HG02571 (cell line): ENCODE measurements around the gene TENM3.

Experiments
- ATAC-seq: cut with Tn5 transposase; IDR thresholded peaks from one replicate; pipeline ENCODE4 v1.9.1; 2021; ENCODE audit warnings: mild to moderate bottlenecking, moderate library complexity; ENCODE audit not compliant: unreplicated experiment

The TENM3 gene

DNA sequence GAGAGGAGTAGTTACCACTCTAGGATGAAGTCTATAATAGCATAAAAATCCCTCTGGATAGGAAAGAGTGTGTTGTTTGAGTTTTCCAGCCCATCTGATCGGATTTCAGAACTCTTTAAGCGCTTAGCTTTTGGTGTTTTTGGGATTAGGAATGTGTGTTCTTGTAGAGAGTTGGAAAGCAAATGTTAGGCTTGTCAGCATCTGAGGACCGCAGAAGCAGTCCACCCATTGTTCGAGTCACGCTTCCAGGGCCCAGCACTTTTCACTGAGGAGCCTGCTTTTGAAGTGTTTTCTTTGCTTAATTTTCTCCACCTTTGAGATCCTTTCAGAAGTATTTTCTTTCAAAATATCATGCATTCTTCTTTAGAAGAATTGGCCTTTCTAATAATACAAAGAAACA, 306.2 kb downstream of the TENM3 start:
- ATAC-seq = no peak

DNA sequence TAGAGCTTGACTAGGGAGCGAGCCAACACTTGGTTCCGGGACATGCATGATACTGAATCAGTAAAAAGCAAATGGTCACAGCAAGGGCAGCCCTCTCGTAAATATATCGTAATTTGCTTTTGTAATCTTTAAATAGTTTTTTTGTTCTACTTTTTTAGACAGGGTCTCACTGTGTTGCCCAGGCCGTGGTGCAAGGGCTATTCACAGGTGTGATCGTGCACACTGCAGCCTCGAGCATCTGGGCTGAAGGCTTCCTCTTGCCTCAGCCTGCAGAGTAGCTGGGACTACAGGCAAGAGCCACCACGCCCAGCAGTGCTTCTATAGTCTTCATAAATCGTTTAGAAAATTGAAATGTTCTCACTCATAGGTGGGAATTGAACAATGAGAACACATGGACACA, 309.7 kb downstream of the TENM3 start:
- no peak for ATAC-seq

DNA sequence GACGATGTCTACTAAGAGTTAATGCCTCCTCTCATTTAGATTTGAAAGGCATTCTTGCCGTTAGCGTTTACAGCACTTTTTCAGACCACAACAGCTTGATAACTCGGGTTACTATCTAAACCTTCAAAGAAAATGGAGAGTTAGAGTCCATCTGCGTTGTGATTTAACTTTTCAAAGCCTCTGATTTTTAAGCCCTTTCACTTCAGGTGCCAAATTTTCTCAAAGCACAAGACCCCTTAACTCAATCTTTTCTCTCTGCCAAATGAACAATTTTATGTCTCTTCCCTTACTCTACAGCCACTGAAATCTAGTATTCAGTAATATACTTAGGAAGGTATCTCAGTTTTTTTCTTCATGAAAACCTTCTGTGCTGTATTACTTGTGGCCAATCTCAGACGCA, 310.5 kb downstream of the TENM3 start:
- ATAC-seq = no peak

DNA sequence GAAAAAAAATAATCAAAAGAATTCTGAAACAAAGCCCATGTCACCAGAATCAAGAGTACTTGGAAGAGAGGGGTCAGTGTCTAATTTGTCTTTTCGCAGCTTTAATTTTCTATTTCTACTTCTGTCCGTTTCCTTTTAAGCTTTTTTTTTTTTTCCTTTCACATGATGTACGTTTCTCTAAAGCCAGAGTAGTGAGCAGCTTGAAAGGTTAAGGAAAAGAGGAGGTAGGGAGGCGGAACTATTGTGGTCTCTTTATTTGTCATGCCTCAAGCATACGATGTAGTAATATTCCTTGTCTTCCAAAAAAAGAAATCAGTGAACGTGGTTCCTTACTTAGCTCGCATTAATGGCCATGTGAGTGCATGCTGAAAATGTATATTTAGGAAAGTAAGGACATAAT, 311.5 kb downstream of the TENM3 start:
- no peak for ATAC-seq

DNA sequence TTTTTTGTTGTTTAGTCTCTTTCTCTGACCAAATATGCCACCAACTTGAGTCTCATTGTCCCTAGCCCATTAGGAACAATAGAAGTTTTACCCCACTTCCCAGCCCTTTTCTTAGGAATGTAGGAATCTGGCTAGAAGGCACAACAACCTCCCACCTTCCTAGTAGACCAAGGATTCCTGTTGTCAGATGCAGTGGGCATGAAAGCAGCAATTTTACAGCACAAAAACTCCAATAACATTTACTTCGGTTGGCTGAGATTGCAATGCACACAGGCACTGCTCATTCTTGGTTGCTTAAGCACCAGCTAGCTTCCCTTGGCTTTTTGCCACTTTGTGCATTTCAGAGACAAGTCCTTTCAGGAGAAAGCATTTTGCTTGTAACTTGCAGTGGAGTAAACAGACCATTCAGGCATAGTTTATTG, 312.8 kb downstream of the TENM3 start:
- no peak for ATAC-seq

DNA sequence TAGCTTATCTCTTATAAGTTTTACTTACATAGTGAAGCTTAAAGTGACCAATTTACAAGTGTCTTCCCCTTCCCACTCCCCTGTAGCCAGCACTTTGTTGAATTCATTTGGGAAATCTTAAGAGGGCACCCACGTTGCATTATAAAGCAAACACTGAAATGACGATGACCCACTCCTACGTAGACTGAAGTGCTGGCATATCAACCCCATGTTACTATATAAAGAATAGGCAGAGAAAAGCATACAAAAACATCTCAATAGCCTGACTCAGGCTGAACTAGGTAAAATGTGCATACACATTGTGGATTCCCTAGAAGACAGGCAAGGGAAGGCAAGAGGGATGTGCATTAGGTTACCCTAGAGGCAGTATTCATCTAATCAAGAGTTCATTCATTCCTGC, 313.4 kb downstream of the TENM3 start:
- ATAC-seq = no peak

DNA sequence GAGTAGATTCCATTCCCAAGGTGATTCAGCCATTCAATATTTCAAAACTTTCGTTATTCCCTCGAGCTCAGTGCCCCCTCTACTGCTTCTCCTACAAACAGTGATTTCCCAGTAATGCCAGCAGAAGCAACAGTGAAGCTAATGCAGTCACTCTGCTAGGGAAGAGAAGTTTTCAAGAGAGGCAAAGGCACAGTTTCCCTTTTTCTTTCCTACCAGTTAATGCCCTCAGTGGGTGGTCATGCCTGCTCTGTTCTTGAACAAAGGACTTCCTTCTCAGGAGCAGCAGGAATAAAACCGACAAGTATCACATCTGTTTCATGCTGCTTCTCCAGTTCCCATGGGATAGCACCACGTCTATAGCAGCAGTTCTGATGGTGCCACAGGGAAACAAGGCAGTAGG, 317.2 kb downstream of the TENM3 start:
- no peak for ATAC-seq

DNA sequence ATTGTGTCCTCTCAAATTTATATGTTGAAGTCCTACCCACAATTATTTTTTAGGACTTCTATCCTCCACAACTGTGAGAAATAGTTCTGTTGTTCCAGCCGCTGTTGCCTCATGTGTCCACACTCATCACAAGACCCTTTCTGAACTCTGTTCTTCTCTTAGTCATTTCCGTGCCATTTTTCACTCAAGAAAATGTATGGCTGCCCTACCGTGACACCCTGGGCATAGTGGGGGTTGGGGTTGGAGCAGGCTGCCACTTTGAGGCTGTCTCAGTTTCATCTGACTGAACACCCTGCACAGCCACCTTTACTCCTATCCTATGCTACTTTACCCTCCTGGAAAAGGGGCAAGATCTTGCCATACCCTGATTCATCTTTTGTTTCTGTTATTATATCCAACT, 319.1 kb downstream of the TENM3 start:
- ATAC-seq = no peak

DNA sequence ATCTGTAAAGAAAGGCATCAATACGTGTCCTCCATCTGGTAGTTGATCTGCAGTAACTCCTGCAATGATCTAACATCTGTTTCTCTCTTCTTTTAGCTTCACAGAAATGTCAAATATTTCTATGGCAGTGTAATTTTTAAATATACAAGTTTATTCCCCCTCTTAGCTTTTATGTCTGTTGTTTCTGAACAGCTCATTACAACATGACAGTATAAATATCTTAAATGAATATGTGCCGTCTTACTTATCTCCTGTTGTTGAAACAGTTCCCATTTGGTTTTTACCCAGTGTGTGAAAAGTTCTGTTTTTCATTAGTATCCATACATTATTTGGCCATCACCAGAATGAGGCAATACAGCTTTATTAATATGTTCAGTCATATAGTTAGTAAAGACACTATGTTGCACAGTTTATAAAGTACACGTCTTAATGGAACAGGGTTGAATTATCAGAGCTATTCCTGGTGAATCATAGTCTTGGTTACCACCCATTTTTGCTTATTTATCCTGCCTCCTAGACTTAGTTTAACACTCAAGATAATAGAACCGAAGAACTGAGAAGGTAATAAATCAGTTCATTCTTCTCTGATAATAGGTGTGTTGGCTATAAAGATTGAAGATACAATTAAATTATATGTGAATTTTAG, 321.6 kb downstream of the TENM3 start:
- no peak for ATAC-seq

DNA sequence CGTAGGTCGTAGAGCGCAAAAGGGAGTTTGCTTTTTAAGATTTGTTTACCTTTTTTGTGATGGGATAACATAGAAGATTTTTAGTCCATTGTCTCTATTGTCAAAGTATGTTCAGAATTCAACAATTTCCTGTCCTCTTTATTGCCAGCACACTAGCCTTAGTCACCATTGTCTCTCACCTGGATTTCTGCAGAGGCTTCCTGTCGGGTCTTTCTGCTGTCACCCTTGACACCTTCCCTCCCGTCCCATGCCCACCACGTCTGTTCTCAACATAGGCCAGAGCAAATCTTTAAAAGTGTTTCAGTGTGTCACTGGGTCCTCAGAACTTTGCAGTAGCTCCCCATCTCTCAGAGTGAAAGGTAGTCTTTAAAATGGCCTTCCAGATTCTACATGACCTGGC, 323.9 kb downstream of the TENM3 start:
- ATAC-seq = no peak

DNA sequence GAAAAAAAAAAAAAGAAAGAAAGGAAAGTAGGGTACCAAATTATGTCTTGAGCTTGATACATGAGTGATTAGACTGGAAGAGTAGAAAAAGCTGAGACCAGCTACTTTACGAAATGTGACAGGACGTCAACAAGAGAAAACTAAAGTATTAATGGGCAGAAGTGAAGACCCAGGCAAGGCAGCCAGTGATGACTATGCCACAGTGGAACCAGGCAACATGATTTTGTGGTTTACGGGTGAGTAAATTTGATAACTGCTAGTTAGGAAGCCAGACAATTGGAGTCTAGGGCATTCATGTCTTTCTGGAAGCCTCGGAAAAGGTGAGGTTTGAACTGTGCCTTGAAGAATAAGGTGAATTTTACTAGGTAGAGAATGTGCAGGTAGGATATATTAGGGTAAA, 326.4 kb downstream of the TENM3 start:
- no peak for ATAC-seq

DNA sequence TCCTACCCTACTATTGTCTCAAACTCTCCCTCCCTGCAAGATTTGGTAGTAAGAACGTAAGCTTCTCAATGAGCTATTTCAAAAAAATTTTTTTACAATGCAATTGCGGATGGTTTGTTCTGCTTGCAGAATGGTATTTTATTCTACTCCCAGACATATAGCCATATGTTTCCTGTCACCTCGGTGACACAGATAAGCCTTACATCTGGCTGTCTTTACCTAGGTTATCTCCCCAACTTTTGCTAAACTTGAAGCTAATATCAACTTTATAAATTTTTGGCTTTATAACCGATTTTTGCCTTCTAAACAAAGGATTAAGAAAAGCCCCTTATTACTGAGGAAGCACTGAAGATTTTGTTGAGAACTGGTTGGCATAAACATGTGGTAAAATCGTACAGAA, 331.5 kb downstream of the TENM3 start:
- ATAC-seq = no peak

DNA sequence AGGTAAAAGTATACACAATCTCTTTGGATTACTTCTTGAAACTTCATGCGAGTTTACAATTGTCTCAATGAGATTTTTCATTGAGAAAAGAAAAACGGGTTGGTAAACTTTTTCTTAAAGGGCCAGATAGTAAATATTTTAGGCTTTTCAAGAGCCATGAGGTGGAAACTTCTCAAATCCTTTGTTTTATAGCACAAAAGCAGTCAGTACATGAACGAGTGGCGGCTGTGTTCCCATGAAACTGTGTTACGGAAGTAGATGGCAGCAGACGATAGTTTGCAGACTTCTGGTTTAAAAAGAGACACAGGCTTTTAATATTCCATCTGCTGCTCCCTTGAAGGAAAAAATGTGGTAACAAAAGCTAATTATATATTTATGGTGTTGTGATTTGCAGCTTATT, 332.0 kb downstream of the TENM3 start:
- ATAC-seq = no peak

DNA sequence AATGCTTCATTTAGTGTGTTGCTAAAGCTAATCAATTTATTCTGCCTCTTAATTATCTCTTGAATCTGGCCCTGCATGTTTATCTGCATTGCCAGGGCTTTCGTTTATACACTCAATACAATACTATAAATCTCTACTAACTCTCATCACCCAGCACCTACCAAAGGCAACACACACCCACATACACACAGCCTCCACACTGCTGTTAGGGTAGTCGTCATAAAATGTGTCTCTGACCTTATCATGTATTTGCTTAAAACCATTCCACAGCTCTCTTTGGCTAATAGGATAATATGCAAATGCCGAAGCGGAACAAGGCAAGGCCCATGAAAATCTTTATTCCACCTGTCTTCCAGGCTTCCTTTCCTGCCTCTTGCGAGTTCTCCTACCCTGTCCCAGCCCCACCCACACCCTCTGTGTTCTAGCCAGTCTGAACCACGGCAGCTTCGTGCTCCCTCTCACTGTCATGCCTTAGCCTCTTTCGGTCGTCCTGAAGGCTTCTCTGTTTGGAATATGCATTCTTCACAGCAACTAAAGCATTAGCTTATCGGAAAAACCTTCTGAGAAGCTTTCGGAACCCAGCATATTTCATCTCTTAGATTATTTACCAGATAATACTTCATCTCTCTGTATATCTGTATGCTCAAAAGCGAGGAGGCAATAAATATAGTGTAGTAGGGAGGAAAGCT, 333.5 kb downstream of the TENM3 start:
- ATAC-seq = no peak

DNA sequence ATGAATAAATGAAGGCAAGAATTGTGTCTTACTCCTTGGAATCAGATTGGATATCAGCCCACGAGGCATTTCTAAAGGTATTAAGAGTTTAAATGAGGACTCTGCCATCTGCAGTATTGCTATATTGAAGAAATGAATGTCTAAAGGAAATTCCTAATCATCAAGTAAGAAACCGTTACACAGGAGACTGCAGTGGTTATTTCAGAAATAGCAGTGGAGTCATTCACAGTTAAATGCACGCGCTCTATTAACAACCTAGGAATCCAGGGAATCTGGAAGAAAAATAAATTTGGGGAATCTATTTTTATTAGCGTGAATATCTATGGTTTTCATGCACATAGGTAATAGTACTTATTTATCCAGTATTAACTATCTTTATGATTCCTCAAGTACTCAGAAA, 334.2 kb downstream of the TENM3 start:
- no peak for ATAC-seq

DNA sequence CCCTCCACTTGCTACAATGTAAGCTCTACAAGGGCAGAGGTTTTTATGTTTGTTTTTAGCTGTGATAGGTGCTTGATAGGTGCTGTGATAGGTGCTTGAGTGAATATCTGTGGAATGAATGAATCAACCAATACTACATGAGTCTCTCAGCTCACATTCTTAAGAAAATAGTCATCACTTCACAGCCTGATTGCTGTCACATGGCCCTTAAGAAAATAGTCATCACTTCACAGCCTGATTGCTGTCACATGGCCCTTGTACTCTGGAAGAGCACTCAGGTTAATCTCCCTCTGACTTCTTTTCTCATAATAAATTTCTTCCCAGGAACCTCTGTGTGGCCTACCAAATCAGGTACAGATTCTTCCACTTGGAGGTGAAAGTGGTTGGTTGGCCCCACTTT, 335.2 kb downstream of the TENM3 start:
- ATAC-seq = no peak

DNA sequence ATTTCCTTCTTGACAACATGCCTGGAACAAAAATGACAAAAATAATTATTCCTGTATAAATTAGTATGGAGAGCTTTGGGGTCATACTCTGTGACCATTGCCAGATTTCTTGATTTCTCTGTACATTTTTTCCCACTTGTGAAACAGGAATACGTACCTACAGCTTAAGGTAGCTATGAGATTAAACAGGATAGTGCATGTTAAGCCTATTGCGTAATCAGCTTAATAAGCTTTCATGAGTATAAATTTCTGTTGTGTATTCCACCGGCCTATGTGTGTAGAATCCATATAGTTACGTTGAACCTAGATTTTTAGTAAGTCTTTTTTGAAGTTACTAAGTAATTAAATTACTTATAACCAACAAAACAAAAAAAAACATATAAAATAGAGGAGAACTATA, 339.0 kb downstream of the TENM3 start:
- ATAC-seq = no peak

DNA sequence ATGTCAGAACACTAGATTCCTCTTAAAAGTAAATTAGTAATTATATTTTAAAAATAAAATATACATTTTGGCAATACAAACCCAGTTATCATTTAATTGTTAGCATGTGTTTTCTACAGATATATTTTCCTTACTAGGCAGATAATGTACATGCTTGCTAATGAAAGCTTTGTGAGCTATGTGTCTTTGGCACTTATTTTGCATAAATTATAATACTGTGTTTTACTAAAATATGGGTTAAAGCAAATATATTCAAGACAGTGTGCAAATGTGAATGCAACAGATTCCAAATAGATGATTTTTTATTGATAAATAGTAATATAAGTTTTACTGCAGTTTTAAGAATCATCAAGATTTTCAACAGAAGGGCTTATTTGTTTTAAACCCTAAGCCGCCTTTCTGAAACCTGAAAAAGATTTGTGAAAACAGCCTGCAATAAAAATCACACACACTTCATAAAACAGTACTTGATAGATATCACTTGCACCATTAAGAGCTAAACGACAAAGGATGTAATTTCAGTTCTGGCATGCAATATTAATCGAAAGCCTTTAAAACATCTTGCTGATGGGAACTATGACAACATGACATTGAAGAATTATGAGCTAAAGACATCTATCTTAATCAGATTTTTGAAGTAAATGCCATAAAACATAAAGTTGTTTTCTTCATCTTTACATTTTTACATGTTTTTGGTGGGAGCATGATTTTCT, 340.7 kb downstream of the TENM3 start:
- ATAC-seq = no peak

DNA sequence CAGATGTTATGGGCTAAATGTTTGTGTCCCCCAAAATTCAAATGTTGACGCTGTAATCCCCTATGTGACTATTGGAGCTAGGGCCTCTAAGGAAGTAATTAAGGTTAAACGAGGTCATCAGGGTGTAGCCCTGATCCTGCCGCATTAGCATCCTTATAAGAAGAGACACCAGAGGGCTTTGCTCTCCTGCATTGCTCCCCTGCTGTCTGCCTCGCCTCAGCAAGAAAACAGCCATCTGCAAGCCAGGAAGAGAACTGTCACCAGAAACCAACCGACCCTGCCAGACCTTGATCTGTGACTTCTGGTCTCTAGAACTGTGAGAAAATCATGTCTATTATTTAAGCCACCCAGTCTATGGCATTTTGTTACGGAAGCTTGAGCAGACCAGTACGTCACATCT, 342.1 kb downstream of the TENM3 start:
- no peak for ATAC-seq

DNA sequence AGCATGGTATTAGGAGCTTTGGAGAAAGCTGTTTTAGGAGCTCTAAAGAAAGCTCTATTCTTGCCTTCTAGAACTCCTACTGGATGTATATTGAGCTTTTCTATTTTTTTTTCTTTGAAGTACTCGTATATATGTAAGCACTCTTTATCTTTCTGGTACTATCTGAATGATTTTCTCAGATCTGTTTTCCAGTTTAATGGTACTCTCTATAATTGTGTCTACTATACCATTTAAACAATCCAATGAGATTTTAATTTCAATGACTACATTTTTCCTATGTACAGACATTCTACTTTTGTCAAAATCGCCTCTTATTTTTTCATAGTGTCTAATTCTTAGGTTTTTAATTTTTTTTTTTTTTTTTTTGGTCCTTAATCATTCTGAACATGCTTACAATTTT, 345.9 kb downstream of the TENM3 start:
- ATAC-seq = no peak

DNA sequence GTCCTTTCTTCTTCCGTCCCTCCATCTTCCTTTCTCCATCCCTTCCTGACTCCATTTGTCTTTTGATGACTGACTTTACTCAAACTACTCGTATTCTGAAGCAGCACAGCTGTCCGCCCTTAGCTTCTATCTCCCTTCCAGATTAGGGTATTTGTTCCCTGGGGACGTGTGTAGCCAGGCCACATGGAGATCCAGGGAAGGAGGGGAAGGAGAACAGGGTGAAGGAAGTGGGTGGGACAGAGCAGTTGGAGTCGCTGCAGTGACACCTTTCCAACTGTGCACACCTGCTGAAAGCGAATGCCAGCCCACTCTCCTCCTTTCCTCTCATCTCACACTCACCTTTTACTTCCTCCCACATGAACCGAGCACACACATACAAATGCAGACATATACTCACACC, 350.2 kb downstream of the TENM3 start:
- ATAC-seq = no peak

DNA sequence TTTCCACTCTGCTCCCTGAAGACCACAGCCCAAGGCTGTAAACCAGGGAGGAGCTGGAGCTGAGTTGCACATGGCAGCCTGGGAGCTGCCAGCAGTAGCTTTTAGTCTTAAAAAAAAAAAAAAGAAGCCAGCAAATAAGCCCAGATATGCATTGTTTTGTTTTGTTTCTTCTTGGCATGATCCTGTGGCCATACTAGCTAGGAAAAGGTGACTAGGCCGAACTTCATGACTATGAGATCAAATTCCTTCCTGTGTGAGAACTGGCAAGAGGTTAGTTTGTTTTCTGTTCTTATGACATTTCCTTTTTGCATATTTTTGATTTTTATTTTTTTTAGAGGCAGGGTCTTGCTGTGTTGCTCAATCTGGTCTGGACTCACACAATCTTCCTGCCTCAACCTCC, 350.7 kb downstream of the TENM3 start:
- no peak for ATAC-seq
